ENCODE results near the gene TCEA2. TPM values are rescaled to one million over a fixed set of nuclear protein-coding genes. Genes with fewer than 3 reads are reported as not detected.
A peak's percentile ranks its signal among the peaks of the same experiment; 100 is the strongest.

The TCEA2 gene
- total and polyA plus RNA-seq, 2 experiments from 2014 or later: 96.0 to 169 TPM

DNA sequence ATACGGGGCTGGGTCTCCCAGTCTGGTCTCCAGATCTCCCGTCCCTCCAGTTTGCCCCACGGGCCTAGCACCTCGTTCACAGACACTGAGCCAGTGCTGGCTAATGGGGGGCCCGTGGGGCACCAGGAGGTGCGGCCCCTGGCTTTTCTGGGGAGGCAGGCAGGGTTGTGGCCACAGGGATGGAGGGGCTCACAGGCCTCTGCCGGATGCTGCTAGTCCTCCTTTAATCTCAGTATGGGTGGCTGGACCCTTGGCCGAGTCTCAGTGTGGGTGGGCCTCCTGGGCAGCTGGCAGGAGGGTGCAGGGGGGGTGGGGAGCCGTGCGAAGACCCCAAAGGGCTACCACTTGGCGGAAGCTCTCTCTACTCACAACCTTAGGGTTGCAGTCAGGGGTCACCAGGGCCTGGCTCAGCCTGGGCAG lies 12.0 kb upstream of the TCEA2 start:
- no peak for DNase-seq (ENCODE audit: low read depth in 1 of 2, low spot score in 1 of 2)
- peaks cover 5% of the 10 kb centered on the region for H3K4me1 ChIP-seq (ENCODE audit: low read depth)
- TF ChIP-seq CTCF (IDR thresholded peaks at IDR 0.05; ENCODE audit: low read depth, low read length): no peak
- H3K27me3 ChIP-seq: peaks cover 54% of the 10 kb centered on the region
- H3K9me3 ChIP-seq (ENCODE audit: low read depth): no peaks in the 10 kb centered on the region
- H3K4me3 ChIP-seq: no peak overlapping the region
- H3K36me3 ChIP-seq: no peaks in the 10 kb centered on the region
- H3K27ac ChIP-seq: no peak overlapping the region

GRCh38 chr20:64051561-64052325 lies 11.3 kb upstream of the TCEA2 start:
- Histone ChIP-seq H3K27me3 (peaks cover 47% of the 10 kb centered on the region), H3K36me3 (no peaks in the 10 kb centered on the region), H3K4me1 (ENCODE audit: low read depth) (peaks cover 5% of the 10 kb centered on the region), H3K9me3 (ENCODE audit: low read depth) (no peaks in the 10 kb centered on the region), H3K4me3 (no peak overlapping the region), H3K27ac (no peak overlapping the region)
- DNase-seq (ENCODE audit: low read depth in 1 of 2, low spot score in 1 of 2): no peak
- TF ChIP-seq CTCF (IDR thresholded peaks at IDR 0.05; ENCODE audit: low read depth, low read length): no peak

DNA sequence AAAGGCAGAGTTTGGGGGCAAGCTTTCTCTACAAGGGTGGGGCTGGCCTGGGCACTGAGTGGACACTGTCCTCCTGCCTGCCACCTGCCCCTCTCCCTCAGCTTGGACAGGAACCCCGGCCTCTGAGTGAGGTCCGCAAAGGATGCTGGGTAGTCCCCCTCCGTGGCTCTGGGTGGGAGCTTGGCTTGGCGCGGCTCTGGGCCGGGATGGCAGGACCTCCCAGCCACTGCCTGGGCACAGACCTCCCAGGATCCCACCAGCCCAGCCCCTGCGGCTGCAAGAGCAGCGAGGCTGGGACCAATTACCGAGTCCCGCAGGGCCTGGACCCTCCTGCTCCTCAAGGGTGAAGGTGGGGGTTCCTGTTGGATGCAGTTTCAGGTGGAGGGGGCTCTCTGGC lies 10.7 kb upstream of the TCEA2 start:
- peaks cover 5% of the 10 kb centered on the region for H3K4me1 ChIP-seq (ENCODE audit: low read depth)
- H3K27me3 ChIP-seq: peaks cover 41% of the 10 kb centered on the region
- no peaks in the 10 kb centered on the region for H3K36me3 ChIP-seq
- no peak for TF ChIP-seq CTCF (IDR thresholded peaks at IDR 0.05; ENCODE audit: low read depth, low read length)
- no peaks in the 10 kb centered on the region for H3K9me3 ChIP-seq (ENCODE audit: low read depth)
- no peak overlapping the region for H3K27ac ChIP-seq
- DNase-seq (ENCODE audit: low read depth in 1 of 2, low spot score in 1 of 2): no peak
- H3K4me3 ChIP-seq: no peak overlapping the region

- Histone ChIP-seq H3K27me3 (peaks cover 33% of the 10 kb centered on the region), H3K4me3 (no peak overlapping the region), H3K4me1 (ENCODE audit: low read depth) (peaks cover 5% of the 10 kb centered on the region), H3K27ac (no peak overlapping the region), H3K36me3 (no peaks in the 10 kb centered on the region), H3K9me3 (ENCODE audit: low read depth) (no peaks in the 10 kb centered on the region)
- TF ChIP-seq CTCF (IDR thresholded peaks at IDR 0.05; ENCODE audit: low read depth, low read length): no peak
- no peak for DNase-seq (ENCODE audit: low read depth in 1 of 2, low spot score in 1 of 2)
Observed at GRCh38 chr20:64052987-64053840, 9.8 kb upstream of the TCEA2 start.

GRCh38 chr20:64053841-64054661 lies 8.9 kb upstream of the TCEA2 start:
- peak; percentile 30 for TF ChIP-seq CTCF (IDR thresholded peaks at IDR 0.05; ENCODE audit: low read depth, low read length)
- DNase-seq (ENCODE audit: low read depth in 1 of 2, low spot score in 1 of 2): peak; percentile 59 to 92
- no peak overlapping the region for H3K27ac ChIP-seq
- no peak overlapping the region for H3K4me3 ChIP-seq
- no peaks in the 10 kb centered on the region for H3K9me3 ChIP-seq (ENCODE audit: low read depth)
- peaks cover 24% of the 10 kb centered on the region for H3K27me3 ChIP-seq
- peaks cover 5% of the 10 kb centered on the region for H3K4me1 ChIP-seq (ENCODE audit: low read depth)
- no peaks in the 10 kb centered on the region for H3K36me3 ChIP-seq

All from cardiac muscle cell (in vitro differentiated cells and primary cell).